ENCODE data around the gene NFYC.
A peak's percentile ranks its signal among the peaks of the same experiment; 100 is the strongest.

The NFYC gene

DNA sequence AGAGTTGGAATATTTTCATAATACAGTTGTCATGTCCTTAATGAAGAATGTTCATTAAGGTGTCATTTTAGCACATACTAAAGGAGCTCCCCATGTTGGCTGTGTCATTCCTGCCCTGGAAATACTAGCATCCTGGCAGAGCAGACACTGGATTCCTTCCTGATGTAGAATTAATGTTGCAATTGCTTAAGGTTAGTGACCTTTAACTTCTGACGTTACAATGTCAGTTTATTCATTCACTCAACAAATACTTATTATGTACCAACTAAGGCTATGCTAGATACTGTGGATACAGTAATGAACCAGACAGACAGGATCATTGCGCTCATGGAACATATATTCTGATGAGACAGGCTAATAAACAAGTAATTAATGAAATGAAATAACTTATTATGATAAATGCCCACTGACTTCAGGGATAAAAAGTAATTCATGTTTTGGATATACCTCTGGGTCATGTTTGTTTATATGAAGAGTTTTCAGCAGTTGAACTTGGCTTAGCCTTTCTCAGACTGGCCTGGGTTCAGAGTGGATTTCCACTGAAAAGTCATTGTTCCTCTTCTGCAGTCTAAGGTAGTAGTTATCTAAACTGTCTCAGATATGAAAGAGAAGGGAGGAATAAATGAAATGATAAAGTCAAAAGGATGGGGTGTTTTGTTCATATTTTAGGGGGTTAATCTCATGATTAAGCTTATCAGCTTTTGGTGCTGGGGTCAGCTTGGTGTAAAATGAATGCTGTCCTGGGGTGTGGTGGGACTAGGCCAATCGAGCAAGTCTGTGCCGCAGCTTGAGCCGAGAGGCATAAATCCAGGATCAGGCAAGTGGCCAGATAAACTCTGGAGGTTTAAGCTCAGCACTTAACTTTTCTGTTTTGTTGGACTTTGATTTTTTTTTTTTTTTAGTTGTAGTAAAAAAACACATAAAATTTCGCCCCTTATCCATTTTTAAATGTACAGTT, 48.8 kb downstream of the NFYC start:
- DNase-seq, result no peak

DNA sequence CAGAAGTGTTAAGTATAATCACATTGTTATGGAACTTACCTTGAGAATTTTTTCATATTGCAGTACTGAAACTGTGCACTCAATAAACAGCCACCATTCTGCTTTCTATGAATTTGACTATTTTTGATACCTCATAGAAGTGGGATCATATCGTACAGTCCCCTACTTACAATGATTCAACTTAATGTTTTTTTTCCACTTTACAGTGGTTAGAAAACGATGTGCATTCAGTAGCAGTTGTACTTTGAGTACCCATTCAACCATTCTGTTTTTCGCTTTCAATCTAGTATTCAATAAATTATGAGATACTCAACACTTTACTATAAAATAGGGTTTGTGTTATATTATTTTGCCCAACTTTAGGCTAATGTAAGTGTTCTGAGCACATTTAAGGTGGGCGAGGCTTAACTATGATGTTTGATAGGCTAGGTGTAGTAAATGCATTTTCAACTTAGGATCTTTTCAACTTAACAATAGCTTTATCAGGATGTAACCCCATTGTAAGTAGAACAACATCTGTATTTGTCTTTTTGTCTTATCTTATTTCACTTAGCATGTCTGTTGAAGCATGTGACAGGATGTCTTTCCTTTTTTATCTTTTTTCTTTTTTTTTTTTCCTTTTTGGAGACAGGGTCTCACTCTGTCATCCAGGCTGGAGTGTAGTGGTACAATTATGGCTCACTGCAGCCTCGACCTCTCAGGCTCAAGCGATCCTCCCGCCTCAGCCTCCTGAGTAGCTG, 49.7 kb downstream of the NFYC start:
- DNase-seq, result no peak

DNA sequence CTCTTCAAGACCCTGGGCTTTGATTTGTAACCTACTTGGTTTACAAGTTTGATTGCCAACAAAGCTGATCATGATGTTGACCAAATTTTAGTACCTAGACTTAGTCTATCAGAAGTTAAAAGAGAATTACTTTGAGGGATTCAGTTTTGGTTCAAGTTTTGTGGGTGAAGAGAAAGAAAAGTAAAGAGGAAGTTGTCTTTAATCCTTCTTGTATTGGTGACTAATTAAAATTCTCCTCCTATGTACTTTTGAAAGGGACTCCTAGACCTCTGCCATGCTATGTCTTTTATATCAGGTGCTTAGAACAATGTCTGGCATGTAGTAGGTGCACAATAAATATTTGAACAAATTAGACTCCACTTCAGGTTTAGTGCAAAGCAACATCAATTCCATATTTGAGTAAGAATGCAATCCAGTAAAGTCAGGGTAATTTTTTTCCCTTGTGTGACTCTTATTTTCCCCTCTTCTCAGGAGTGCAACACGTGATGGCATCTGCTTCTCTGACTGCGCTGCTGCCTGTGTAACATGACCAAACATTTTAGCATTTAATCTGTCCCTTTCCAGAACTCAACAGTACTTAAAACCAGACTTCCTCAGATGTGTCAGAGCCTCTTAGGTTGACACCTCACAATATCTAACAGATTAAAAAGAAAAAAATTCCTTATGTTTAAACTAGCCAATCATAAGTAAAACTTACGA, 51.0 kb downstream of the NFYC start:
- DNase-seq, result peak in 3 of 4 experiments; percentile 11 to 29 (median 20)

DNA sequence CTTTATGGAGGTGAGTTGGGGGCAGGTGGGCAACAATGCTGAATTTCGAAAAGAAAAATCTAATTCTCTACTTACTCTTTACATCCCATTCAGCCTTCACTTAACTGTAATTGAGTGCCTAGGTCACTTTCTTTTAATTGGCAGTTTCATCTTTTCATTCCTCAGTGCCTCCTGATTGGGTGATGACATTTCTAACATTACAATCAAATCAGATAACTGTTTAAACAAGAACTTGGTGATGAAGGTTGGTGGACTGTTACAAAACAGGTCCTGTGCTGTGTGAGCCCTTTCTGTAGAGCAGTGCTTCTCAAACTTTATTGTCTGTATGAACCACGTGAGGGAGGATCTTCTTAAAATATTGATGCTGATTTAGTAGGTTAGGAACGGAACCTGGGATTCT, 51.9 kb downstream of the NFYC start:
- DNase-seq, result no peak

DNA sequence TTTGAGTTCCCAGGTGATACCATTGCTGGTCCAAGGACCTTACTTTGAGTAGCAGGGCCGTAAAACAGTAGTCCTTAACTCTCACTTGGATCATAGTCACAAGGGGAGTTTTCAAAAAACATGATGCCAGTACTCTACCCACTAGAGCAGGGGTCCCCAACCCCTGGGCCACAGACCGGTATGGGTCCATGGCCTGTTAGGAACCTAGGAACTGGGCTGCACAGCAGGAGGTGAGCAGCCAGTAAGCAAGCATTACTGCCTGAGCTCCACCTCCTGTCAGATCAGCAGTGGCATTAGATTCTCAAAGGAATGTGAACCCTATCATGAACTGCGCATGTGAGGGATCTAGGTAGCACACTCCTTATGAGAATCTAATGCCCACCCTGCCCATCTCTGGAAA, 52.4 kb downstream of the NFYC start:
- no peak for DNase-seq

DNA sequence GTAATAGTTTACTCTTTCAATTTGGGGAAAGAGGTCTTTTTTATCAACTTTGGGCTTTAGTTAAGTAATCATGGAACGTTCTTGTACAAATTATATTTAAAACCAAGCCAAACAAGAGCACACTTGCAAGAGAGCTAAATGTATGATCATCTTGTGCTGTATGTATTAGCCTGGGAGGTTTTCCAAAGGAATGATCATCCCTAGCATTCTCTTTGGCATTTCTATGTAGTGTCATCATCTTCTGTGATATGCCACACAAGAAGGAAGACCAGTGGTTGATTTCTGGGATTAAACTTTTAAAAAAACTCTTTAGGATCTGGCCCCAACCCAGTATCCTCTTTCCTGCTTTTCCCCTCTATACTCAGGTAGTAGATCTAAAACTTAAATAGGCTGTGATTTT, 53.7 kb downstream of the NFYC start:
- DNase-seq, result no peak

DNA sequence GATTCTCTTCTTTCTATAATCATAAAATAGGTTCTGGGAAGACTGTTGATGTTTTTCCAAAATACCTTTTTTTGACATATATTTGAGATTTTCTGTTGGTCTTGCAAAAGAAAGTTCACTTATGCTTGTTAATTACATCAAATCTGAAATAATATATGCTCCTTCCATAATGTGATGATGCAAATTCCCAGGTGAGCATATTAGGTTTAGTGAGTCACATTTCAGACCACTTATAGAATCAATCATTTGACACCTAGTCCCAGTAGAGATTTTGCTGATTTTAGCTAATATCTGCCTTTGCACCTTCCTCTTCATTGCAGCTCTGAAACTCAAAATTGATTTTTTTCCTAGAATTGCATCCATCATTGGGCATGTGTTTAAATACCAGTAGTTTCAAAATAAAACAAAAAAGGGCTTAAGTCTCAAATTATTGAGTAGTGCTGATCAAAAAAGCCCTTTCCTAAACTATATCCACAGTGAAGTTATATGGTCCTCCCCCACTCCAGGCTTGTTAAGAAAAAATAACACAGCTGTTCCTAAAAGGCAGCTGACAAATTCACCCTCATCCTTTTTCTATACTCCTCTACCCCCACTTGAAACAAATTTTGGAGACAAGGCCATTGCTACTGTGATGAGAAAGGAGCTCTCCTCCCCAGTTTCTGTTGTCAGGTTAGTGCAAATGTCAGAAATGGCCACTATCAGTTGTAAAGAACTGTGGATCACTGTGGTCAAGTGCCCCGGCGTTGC, 55.0 kb downstream of the NFYC start:
- DNase-seq, result no peak

DNA sequence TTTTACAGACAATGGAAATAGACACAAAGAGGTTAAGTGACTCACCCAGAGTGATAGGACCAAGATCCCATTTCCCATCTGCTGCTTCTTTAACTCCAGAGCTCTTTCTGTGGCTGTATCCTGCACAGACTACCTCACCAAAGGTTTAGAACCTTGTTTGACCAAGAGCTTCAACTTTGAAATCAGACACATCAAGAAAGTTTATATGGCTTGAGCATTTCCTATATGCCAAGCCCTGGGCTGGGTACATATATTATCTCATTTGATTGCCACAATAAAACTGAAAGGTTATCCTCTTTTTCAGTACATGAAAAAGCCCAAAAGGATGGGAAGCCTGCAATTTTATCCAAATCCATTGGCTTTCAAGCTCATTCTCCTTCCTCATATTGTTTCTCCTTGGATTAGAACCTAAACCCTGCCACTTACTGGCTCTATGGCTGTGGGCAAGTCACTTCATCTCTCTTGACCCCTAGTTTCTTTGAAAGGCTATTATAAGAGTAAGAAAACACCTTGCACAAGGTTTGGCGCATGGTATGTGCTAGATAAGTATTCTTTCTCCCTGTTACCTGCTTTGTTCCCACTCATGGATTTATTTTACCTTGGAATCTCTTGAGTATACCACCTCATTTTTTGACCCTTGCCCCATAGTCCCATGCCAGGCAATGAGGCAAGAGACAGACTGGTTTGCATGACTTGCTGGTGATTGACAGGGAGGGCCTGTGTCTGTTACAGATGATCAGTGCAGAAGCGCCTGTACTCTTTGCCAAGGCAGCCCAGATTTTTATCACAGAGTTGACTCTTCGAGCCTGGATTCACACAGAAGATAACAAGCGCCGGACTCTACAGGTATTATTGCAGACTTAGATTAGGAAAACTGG, 57.6 kb downstream of the NFYC start:
- no peak for DNase-seq

DNA sequence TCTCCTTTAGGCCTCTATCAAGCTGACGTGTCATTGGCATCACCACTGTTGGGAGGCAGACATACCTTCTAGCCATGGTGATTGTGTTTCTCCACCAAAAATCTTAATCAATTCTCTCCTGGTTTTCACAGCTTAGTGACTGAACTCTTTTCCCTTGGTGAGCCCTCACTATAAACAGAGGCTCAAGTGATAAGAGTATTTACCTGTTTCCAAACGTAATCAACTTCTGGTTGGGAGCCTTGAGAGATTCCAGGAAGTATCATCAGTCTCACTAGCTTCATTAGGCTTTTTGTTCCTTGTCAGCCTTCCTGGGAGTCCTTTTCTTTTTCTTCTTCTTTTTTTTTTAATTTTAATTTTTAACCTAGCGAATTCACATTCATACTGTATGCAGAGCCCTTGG, 58.3 kb downstream of the NFYC start:
- no peak for DNase-seq

DNA sequence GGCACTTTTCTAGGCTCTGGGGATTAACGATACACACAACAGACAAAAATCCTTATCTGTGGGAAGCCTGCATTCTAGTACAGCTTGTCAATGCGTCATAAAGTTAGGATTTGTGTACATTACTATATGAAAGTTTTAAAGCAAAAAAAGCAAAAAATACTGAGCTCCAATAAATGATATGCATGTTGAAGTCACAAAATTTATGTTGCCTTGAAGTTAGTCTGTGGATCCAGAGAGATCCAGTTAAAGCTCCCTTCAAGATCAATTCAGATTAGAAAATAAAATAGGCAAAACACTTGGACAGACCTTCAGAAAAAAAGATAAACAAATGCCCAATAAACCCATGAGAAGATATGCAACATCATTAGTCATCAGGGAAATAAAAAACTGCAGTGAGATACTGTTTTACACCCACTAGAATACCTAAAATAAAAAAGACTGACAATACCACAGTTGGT, 59.0 kb downstream of the NFYC start:
- DNase-seq, result peak in 2 of 4 experiments; percentile 38 to 63

DNA sequence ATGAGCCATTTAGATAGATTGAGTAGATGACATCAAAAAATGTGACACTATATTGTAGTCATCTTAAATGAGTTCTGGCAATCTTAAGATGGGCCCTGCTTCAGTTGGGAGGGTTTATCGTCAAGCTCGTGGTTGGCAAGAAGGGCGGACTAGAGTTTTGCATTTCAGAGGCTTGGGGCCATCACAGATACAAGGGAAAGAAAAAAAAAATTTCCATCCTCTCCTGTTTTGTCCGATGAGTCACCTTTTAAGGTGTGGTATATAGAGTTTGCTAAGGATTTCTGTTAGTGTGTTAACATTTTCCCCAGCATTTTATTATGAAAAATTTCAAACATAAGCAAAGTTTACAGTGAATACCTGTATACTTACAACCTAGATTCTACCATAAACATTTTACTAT, 60.3 kb downstream of the NFYC start:
- no peak for DNase-seq

DNA sequence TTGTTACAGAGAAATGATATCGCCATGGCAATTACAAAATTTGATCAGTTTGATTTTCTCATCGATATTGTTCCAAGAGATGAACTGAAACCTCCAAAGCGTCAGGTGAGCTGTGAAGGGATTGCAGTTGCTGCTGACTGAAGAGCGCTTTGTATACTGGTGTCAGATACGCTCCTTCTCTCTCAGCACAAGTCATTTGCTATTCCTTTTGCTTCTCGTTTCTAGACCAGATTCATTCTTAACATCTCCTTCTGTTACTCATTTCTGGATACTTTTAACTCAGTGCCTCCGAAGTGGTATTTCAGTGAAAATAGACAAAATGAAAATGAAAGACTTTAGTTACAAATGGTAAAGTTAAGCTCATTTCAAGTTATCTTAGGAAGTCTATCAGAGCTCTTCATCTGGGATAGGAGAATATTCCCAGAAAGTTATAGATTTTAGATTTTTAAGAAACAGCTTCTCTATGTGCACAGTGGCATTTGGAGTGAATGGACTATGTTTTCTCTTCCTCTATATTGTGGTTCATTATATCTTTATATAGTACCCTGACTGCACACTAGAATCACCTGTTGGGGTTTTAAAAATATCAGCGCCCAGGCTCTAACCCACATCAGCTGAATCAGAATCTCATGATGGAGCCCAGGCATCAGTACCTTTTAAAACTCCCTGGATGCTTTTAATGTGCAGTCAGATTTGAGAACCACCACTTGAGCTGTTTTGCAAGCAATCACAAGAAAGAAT, 61.8 kb downstream of the NFYC start:
- DNase-seq, result no peak

DNA sequence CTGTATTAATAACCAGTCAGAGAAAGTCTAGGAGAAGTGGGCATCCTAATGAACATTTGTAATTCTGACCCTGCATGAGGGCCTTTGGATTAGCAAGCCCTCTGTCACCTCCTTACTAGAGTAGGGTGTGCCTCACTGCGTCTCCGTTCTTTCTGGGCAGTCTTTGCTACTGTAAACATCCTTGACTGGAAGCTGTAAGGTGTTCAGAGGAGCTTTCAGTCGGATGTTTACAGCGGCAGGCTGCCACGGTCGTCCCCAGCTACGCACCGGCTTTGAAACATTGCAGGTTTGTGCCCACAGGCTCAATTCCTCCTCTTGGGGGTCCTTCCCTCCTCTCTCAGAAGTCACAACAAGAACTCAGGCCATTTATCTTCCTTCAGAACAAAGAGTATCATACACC, 62.7 kb downstream of the NFYC start:
- no peak for DNase-seq

DNA sequence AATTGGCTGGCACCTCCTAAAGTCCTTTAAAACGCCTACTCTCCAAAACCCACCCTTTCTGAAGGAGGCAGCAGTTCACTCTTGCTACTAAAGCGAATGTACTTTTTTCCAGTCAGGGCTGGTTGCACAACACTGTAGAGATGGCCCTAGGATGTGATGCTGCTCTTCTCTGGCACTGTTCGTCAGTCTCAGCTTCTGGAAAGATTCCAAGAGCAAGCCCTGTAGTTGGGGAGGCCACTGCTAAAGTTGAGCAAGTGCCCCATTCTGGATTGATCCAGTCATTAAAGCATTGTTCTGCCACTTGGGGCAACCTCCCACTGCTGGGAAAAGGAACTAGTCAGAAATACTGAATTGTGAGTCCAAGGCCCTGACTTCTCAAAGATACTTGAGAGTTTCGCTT, 63.6 kb downstream of the NFYC start:
- DNase-seq, result peak; percentile 60 to 90 (median 71)

DNA sequence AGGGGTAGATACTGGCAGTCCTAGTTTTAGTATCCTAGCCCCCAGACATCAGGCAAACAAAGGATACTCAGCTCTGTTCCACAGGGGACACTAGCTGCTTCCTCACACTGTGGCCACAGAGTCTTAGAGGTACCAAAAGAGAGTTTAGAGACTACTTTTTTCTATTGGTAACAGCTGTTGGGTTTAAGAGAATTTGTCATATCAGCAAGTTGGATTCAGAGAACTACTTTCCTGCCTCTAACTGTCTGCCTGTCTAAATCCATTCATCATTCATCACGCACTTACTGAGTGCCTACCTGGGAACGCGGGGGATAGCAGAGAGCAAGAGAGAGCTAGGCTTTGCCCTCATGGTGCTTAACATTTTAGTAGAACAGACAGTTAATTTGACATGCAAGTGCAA, 65.0 kb downstream of the NFYC start:
- DNase-seq, result no peak

DNA sequence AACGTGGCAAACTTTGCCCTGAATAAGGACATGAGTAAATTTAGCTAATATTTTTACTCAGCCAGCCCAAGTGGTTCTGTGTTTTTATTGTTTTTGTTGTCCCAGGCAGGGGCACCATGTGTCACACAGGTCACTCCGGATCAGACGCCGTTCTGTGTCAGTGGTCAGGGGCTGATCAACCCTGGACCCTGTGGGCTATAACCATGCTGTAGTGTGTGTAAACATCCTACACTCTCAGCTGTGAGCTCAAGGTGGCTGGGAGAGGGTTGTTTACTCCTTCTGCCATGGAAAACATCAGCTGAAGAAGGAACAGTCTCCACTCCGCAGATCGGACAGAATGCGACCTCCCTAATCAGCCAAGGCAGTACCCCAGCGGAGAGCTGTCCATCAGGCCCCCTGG, 65.6 kb downstream of the NFYC start:
- DNase-seq, result no peak

DNA sequence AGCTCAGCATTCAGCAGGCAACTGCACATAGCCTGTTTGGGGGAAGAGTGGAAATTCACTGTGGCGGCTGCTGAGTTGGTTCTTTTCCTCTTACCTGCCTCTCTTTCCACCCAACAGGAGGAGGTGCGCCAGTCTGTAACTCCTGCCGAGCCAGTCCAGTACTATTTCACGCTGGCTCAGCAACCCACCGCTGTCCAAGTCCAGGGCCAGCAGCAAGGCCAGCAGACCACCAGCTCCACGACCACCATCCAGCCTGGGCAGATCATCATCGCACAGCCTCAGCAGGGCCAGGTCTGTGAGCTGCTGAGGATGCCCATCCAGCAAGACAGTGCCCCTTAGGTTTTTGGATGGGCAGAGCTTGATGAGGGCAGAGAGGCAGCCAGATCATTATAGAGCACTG, 66.5 kb downstream of the NFYC start:
- DNase-seq, result no peak

DNA sequence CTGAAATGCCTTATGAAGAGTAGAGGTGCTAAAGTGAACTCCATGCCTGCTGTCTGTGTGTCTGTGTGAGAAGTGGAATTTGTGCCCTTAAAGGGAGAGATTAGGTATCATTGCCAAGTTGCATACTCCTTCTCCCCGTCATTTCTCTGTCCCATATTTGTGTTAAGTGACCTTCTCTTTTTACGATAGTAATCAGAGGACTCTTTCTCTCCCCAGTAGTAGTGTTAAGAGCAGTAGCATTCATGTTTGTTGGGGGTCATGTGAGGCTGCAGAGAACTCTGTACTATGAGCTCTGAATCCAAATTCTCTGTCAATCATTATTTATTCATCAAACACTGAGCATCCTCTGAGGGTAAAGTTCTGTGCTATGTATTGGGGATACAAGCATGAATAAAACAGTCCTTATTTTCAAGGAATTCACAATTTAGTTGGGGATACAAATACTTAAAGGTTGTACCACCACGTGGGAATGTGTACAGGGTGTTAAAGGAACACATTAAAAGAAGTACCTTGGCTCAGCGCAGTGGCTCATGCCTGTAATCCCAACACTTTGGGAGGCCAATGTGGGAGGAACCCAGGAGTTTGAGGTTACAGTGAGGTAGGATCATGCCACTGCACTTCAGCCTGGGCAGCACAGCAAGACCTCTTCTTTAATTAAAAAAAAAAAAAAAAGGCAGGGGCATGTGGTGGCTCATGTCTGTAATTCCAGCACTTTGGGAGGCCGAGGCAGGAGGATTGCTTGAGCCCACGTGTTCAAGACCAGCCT, 67.3 kb downstream of the NFYC start:
- DNase-seq, result no peak

DNA sequence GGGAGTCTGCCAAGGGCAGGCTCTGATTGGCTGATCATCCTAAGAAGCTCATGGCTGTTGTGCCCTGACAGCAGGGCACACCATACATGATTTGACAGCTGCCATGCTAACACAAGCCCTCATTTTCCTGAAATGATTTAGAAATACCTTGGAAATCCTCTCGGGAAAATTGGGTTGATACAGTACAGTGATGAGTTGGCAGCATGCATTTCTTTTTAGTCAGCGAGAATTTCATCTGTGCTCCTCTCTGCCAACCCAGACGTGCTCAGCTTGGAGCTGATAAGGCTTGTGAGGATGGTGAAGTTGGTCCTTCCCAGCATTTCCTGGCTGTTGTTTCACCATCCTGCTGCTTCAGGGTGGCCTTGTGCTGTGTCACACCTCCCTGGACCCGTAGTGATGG, 69.5 kb downstream of the NFYC start:
- DNase-seq, result no peak

Data from suppressor macrophage (primary cell).